ENCODE results near the gene FHOD3.
A peak's percentile ranks its signal among the peaks of the same experiment; 100 is the strongest.

The FHOD3 gene

GRCh38 chr18:36387310-36387709 is 89.8 kb downstream of the FHOD3 start:
- no peak for DNase-seq

GRCh38 chr18:36388310-36388709 is 90.8 kb downstream of the FHOD3 start:
- no peak for DNase-seq

- no peak for DNase-seq
Observed at GRCh38 chr18:36389027-36389426, 91.5 kb downstream of the FHOD3 start.

GRCh38 chr18:36389811-36390581 is 92.5 kb downstream of the FHOD3 start:
- no peak for DNase-seq

GRCh38 chr18:36391426-36392145 is 94.1 kb downstream of the FHOD3 start:
- DNase-seq = no peak

- no peak for DNase-seq
Observed at GRCh38 chr18:36392164-36392978, 94.9 kb downstream of the FHOD3 start.

- DNase-seq = no peak
Observed at GRCh38 chr18:36392979-36393287, 95.4 kb downstream of the FHOD3 start.

GRCh38 chr18:36394486-36394885 is 97.0 kb downstream of the FHOD3 start:
- no peak for DNase-seq

GRCh38 chr18:36396190-36396589 is 98.7 kb downstream of the FHOD3 start:
- DNase-seq = no peak

GRCh38 chr18:36397033-36397432 is 99.5 kb downstream of the FHOD3 start:
- no peak for DNase-seq

GRCh38 chr18:36398419-36398818 is 100.9 kb downstream of the FHOD3 start:
- DNase-seq = no peak

- no peak for DNase-seq
Observed at GRCh38 chr18:36399055-36399454, 101.5 kb downstream of the FHOD3 start.

GRCh38 chr18:36401462-36401861 is 103.9 kb downstream of the FHOD3 start:
- no peak for DNase-seq

- DNase-seq = no peak
Observed at GRCh38 chr18:36402765-36403396, 105.4 kb downstream of the FHOD3 start.

- no peak for DNase-seq
Observed at GRCh38 chr18:36403896-36404820, 106.6 kb downstream of the FHOD3 start.

GRCh38 chr18:36405611-36406010 is 108.1 kb downstream of the FHOD3 start:
- no peak for DNase-seq

GRCh38 chr18:36406805-36407204 is 109.3 kb downstream of the FHOD3 start:
- peak; percentile 3 for DNase-seq

- no peak for DNase-seq
Observed at GRCh38 chr18:36408606-36409005, 111.1 kb downstream of the FHOD3 start.

GRCh38 chr18:36409779-36410178 is 112.3 kb downstream of the FHOD3 start:
- no peak for DNase-seq

GRCh38 chr18:36410346-36410745 is 112.8 kb downstream of the FHOD3 start:
- no peak for DNase-seq

- peak; percentile 41 for DNase-seq
Observed at GRCh38 chr18:36411745-36412168, 114.2 kb downstream of the FHOD3 start.

GRCh38 chr18:36412778-36413177 is 115.3 kb downstream of the FHOD3 start:
- peak; percentile 18 for DNase-seq

All from hematopoietic multipotent progenitor cell treated with erythropoietin and hydrocortisone succinate and interleukin-3 and kit ligand, for 4 days (in vitro differentiated cells).